SK-N-SH (cell line): ENCODE measurements around the gene OR2Y1.

Source experiments
- CHD2 ChIP-seq: fragments of 150-350 bp; IDR thresholded peaks from 2 replicates; pipeline ENCODE4 v1.6.1; 2018; ENCODE audit warnings: low read length; ENCODE audit not compliant: partially characterized antibody
- EP300 ChIP-seq, 2 experiments: IDR thresholded peaks; 2 replicates each; pipeline versions ENCODE4 v1.4.0 to v1.6.1; 2012; ENCODE audit warnings: borderline replicate concordance in 1 of 2, low read depth in 1 of 2, low read length in 1 of 2
- JUND ChIP-seq: IDR thresholded peaks from 2 replicates; pipeline ENCODE4 v1.4.0; 2012
- POLR2AphosphoS5 ChIP-seq: IDR thresholded peaks from 2 replicates; pipeline ENCODE4 v1.6.1; 2012; ENCODE audit warnings: low read depth, low read length
- RAD21 ChIP-seq: IDR thresholded peaks from 2 replicates; pipeline ENCODE4 v1.6.1; 2012; ENCODE audit warnings: mild to moderate bottlenecking, low read length
- RCOR1 ChIP-seq: fragments of 150-350 bp; IDR thresholded peaks from 2 replicates; pipeline ENCODE4 v1.6.1; 2017; ENCODE audit warnings: antibody characterized with exemption, low read length
- TAF1 ChIP-seq: IDR thresholded peaks from 2 replicates; pipeline ENCODE4 v1.6.1; 2012; ENCODE audit warnings: low read depth, mild to moderate bottlenecking, low read length, moderate library complexity, borderline replicate concordance
- YY1 ChIP-seq: IDR thresholded peaks from 2 replicates; pipeline ENCODE4 v1.4.0; 2012; ENCODE audit warnings: low read depth, mild to moderate bottlenecking
- TF ChIP-seq, protein P1 (sequence below): fragments of 200-600 bp; sonication (generic); IDR thresholded peaks from 2 replicates; pipeline ENCODE4 v1.6.1; 2017; ENCODE audit warnings: antibody characterized with exemption, mild to moderate bottlenecking, moderate library complexity
- TF ChIP-seq, protein P2 (sequence below): IDR thresholded peaks from 2 replicates; pipeline ENCODE4 v1.4.0; 2012; ENCODE audit warnings: low read depth, borderline replicate concordance
- TF ChIP-seq, protein P3 (sequence below): IDR thresholded peaks from 2 replicates; pipeline ENCODE4 v1.4.0; 2012; ENCODE audit warnings: low read depth
- TF ChIP-seq, protein P4 (sequence below): IDR thresholded peaks from 2 replicates; pipeline ENCODE4 v1.4.0; 2012; ENCODE audit warnings: low read depth, borderline replicate concordance
- TF ChIP-seq, protein P5 (sequence below): fragments of 150-350 bp; IDR thresholded peaks from 2 replicates; pipeline ENCODE4 v1.6.1; 2017; ENCODE audit warnings: antibody characterized with exemption, low read length, low read depth, borderline replicate concordance
- TF ChIP-seq, protein P6 (sequence below): IDR thresholded peaks from 2 replicates; pipeline ENCODE4; 2012

DNA sequence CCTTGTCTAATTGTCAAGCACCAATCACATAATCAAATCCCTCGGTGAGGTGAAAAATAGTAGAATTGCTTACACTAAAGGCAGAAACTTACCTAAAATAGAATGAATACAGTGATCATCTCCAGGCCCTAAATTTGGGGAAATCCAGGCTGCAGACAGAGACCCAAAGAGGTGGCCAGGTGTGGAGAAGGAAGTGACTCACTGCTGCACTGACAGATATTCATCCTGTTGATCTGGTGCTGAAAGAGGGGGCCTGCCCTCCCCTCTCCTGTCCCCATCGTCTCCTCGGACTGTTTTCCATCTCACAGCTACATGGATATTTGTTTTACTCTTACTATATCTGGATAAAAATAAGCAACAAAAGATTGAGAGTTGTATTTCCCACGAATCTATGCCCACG lies 15.9 kb downstream of the OR2Y1 start:
- TF ChIP-seq EP300 (IDR thresholded peaks at IDR 0.05; ENCODE audit: borderline replicate concordance in 1 of 2, low read depth in 1 of 2, low read length in 1 of 2) (no peak), CHD2 (no peak), TAF1 (no peak), RAD21 (no peak), POLR2AphosphoS5 (no peak), YY1 (no peak), RCOR1 (no peak), JUND (no peak)
- TF ChIP-seq, protein P1, sequence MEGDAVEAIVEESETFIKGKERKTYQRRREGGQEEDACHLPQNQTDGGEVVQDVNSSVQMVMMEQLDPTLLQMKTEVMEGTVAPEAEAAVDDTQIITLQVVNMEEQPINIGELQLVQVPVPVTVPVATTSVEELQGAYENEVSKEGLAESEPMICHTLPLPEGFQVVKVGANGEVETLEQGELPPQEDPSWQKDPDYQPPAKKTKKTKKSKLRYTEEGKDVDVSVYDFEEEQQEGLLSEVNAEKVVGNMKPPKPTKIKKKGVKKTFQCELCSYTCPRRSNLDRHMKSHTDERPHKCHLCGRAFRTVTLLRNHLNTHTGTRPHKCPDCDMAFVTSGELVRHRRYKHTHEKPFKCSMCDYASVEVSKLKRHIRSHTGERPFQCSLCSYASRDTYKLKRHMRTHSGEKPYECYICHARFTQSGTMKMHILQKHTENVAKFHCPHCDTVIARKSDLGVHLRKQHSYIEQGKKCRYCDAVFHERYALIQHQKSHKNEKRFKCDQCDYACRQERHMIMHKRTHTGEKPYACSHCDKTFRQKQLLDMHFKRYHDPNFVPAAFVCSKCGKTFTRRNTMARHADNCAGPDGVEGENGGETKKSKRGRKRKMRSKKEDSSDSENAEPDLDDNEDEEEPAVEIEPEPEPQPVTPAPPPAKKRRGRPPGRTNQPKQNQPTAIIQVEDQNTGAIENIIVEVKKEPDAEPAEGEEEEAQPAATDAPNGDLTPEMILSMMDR, result no peak
- TF ChIP-seq, protein P2, sequence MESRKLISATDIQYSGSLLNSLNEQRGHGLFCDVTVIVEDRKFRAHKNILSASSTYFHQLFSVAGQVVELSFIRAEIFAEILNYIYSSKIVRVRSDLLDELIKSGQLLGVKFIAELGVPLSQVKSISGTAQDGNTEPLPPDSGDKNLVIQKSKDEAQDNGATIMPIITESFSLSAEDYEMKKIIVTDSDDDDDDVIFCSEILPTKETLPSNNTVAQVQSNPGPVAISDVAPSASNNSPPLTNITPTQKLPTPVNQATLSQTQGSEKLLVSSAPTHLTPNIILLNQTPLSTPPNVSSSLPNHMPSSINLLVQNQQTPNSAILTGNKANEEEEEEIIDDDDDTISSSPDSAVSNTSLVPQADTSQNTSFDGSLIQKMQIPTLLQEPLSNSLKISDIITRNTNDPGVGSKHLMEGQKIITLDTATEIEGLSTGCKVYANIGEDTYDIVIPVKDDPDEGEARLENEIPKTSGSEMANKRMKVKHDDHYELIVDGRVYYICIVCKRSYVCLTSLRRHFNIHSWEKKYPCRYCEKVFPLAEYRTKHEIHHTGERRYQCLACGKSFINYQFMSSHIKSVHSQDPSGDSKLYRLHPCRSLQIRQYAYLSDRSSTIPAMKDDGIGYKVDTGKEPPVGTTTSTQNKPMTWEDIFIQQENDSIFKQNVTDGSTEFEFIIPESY, result no peak
- TF ChIP-seq, protein P3, sequence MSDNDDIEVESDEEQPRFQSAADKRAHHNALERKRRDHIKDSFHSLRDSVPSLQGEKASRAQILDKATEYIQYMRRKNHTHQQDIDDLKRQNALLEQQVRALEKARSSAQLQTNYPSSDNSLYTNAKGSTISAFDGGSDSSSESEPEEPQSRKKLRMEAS, result no peak
- TF ChIP-seq, protein P4, sequence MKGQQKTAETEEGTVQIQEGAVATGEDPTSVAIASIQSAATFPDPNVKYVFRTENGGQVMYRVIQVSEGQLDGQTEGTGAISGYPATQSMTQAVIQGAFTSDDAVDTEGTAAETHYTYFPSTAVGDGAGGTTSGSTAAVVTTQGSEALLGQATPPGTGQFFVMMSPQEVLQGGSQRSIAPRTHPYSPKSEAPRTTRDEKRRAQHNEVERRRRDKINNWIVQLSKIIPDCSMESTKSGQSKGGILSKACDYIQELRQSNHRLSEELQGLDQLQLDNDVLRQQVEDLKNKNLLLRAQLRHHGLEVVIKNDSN, result no peak
- TF ChIP-seq, protein P5, sequence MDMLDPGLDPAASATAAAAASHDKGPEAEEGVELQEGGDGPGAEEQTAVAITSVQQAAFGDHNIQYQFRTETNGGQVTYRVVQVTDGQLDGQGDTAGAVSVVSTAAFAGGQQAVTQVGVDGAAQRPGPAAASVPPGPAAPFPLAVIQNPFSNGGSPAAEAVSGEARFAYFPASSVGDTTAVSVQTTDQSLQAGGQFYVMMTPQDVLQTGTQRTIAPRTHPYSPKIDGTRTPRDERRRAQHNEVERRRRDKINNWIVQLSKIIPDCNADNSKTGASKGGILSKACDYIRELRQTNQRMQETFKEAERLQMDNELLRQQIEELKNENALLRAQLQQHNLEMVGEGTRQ, result no peak
- TF ChIP-seq, protein P6, sequence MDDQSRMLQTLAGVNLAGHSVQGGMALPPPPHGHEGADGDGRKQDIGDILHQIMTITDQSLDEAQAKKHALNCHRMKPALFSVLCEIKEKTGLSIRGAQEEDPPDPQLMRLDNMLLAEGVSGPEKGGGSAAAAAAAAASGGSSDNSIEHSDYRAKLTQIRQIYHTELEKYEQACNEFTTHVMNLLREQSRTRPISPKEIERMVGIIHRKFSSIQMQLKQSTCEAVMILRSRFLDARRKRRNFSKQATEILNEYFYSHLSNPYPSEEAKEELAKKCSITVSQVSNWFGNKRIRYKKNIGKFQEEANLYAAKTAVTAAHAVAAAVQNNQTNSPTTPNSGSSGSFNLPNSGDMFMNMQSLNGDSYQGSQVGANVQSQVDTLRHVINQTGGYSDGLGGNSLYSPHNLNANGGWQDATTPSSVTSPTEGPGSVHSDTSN, result no peak
